GM23338 (cell line): ENCODE results near the gene TMEM51. TPM values are rescaled to one million over a fixed set of nuclear protein-coding genes. Genes with fewer than 3 reads are reported as not detected.

Experiments
- ATAC-seq: fragments of 200-7000 bp; cut with Tn5 transposase; 3 replicates; pipeline ENCODE4 v1.9.1; 2020
- DNase-seq: peaks from one replicate; pipeline ENCODE4 v3.0.0-alpha.2; 2015; ENCODE audit warnings: low spot score
- H2AFZ ChIP-seq: fragments of 200-600 bp; sonication (generic); 2 replicates; pipeline ENCODE4 v1.8.0; 2016; ENCODE audit warnings: antibody characterized with exemption, mild to moderate bottlenecking, moderate library complexity
- H3F3A ChIP-seq: fragments of 200-600 bp; sonication (generic); replicated peaks from 2 replicates; pipeline ENCODE4 v1.8.0; 2017; ENCODE audit warnings: antibody characterized with exemption, mixed run types, low read depth
- H3K27ac ChIP-seq: fragments of 200-600 bp; sonication (generic); 2 replicates; pipeline ENCODE4 v1.6.1; 2016; ENCODE audit warnings: low read depth
- H3K27me3 ChIP-seq: fragments of 200-600 bp; sonication (generic); 2 replicates; pipeline ENCODE4 v1.8.0; 2016; ENCODE audit warnings: mild to moderate bottlenecking, mixed run types, moderate library complexity; ENCODE audit not compliant: insufficient read depth
- H3K36me3 ChIP-seq: fragments of 200-600 bp; sonication (generic); 2 replicates; pipeline ENCODE4 v1.8.0; 2016; ENCODE audit warnings: mild to moderate bottlenecking; ENCODE audit not compliant: insufficient read depth
- H3K4me1 ChIP-seq: fragments of 200-600 bp; sonication (generic); 2 replicates; pipeline ENCODE4 v1.8.0; 2016; ENCODE audit warnings: mild to moderate bottlenecking, moderate library complexity; ENCODE audit not compliant: insufficient read depth
- H3K4me2 ChIP-seq: fragments of 200-600 bp; sonication (generic); 2 replicates; pipeline ENCODE4 v1.7.1; 2017; ENCODE audit warnings: mixed run types
- H3K4me3 ChIP-seq: fragments of 200-600 bp; sonication (generic); 2 replicates; pipeline ENCODE4 v1.6.1; 2016; ENCODE audit warnings: mixed run types
- H3K79me2 ChIP-seq: fragments of 200-600 bp; sonication (generic); replicated peaks from 2 replicates; pipeline ENCODE4 v1.8.0; 2017; ENCODE audit warnings: mild to moderate bottlenecking; ENCODE audit not compliant: insufficient read depth
- H3K9me2 ChIP-seq: fragments of 200-600 bp; sonication (generic); 2 replicates; pipeline ENCODE4 v1.8.0; 2017; ENCODE audit not compliant: insufficient read depth
- H4K20me1 ChIP-seq: fragments of 200-600 bp; sonication (generic); replicated peaks from 2 replicates; pipeline ENCODE4 v1.8.0; 2017; ENCODE audit warnings: mild to moderate bottlenecking; ENCODE audit not compliant: insufficient read depth
- H3K27ac Mint-ChIP-seq: 2 replicates; pipeline ENCODE4 v1.8.0; 2020; ENCODE audit warnings: inconsistent platforms, mild to moderate bottlenecking, moderate library complexity, mixed read lengths
- H3K27me3 Mint-ChIP-seq: 3 replicates; pipeline ENCODE4 v1.8.0; 2022; ENCODE audit warnings: low read depth, mild to moderate bottlenecking, moderate library complexity, mixed read lengths, inconsistent platforms; ENCODE audit not compliant: insufficient read depth, poor library complexity
- H3K36me3 Mint-ChIP-seq: 3 replicates; pipeline ENCODE4 v1.8.0; 2021; ENCODE audit warnings: low read depth, mild to moderate bottlenecking, inconsistent platforms, moderate library complexity, mixed read lengths
- H3K4me1 Mint-ChIP-seq: 3 replicates; pipeline ENCODE4 v1.8.0; 2020; ENCODE audit warnings: mild to moderate bottlenecking, inconsistent platforms, mixed read lengths
- H3K4me3 Mint-ChIP-seq: 3 replicates; pipeline ENCODE4 v1.8.0; 2021; ENCODE audit warnings: moderate library complexity, mild to moderate bottlenecking, inconsistent platforms, mixed read lengths
- H3K9me3 Mint-ChIP-seq: 3 replicates; pipeline ENCODE4 v1.8.0; 2020; ENCODE audit warnings: moderate library complexity, mild to moderate bottlenecking, inconsistent platforms, mixed read lengths
- CREB1 ChIP-seq: fragments of 250-450 bp; sonication (Bioruptor Pico); IDR thresholded peaks from 2 replicates; pipeline ENCODE4 v1.5.0; 2020; ENCODE audit warnings: low read depth, mild to moderate bottlenecking, moderate library complexity
- NANOG ChIP-seq: IDR thresholded peaks from 2 replicates; pipeline ENCODE4 v1.6.1; 2016; ENCODE audit warnings: antibody characterized with exemption, borderline replicate concordance
- POLR2AphosphoS5 ChIP-seq: IDR thresholded peaks from 2 replicates; pipeline ENCODE4 v1.6.1; 2016; ENCODE audit warnings: antibody characterized with exemption, low read depth
- polyA plus RNA-seq: library from polyadenylated mRNA; unstranded; fragments of >200 nt; fragmentation: Nextera tagmentation; extraction: Ambion mirVana; gene quantifications from 2 replicates; pipeline ENCODE4 v1.2.1, GENCODE V29; 2016
- total RNA-seq: library from RNA; depleted of rRNA; stranded (reverse); fragments of >200 nt; shearing (Covaris generic); gene quantifications from 2 replicates; pipeline ENCODE4 v1.2.3, GENCODE V29; 2014
- TF ChIP-seq, protein P1 (sequence below): fragments of 250-450 bp; sonication (Bioruptor Pico); IDR thresholded peaks from 2 replicates; pipeline ENCODE4 v1.5.0; 2020; ENCODE audit warnings: mild to moderate bottlenecking, moderate library complexity
- TF ChIP-seq, protein P2 (sequence below), 2 experiments: fragments of 200-600 bp in 1 of 2; sonication (generic) in 1 of 2; conservative IDR thresholded peaks; 2 replicates each; pipeline versions ENCODE4 v1.5.1 to v1.6.1; 2016 to 2017; ENCODE audit warnings: antibody characterized with exemption in 2 of 2, low read depth in 2 of 2, mild to moderate bottlenecking in 2 of 2, moderate library complexity in 1 of 2

TMEM51 gene
- total and polyA plus RNA-seq, 2 experiments from 2014 or later = 4.0 to 5.2 TPM

DNA sequence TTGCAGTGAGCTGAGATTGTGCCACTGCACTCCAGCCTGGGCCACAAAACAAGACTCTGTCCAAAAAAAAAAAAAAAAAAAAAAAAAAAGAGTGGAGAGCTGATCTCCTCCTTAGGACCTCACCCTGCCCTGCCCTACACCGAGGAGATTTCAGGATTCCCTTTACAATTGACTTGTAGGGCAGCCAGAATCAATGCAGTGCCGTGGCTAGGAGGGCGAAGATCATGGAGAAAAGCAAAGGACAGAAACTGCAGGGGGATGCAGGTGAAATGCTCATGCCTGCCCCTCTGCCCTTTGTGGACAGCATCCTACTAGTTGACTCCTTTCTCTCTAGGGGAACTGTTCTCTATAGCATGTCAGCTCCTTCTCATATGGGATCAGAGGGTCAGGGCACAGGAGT lies 103.0 kb downstream of the TMEM51 start:
- H3K27ac ChIP-seq = no peak overlapping the region
- Mint-ChIP-seq H3K27ac (no peak overlapping the region), H3K4me1 (peaks cover 18% of the 10 kb centered on the region), H3K27me3 (peaks cover 7% of the 10 kb centered on the region), H3K9me3 (no peaks in the 10 kb centered on the region), H3K36me3 (no peaks in the 10 kb centered on the region), H3K4me3 (no peak overlapping the region)
- no peaks in the 10 kb centered on the region for H3K27me3 ChIP-seq
- no peaks in the 10 kb centered on the region for H3K79me2 ChIP-seq
- H3F3A ChIP-seq = no peaks in the 10 kb centered on the region
- no peak overlapping the region for H3K4me2 ChIP-seq
- no peaks in the 10 kb centered on the region for H3K9me2 ChIP-seq
- ATAC-seq (no peak), DNase-seq (no peak)
- H3K36me3 ChIP-seq = no peaks in the 10 kb centered on the region
- H3K4me3 ChIP-seq = no peak overlapping the region
- no peaks in the 10 kb centered on the region for H4K20me1 ChIP-seq
- TF ChIP-seq, protein P1, sequence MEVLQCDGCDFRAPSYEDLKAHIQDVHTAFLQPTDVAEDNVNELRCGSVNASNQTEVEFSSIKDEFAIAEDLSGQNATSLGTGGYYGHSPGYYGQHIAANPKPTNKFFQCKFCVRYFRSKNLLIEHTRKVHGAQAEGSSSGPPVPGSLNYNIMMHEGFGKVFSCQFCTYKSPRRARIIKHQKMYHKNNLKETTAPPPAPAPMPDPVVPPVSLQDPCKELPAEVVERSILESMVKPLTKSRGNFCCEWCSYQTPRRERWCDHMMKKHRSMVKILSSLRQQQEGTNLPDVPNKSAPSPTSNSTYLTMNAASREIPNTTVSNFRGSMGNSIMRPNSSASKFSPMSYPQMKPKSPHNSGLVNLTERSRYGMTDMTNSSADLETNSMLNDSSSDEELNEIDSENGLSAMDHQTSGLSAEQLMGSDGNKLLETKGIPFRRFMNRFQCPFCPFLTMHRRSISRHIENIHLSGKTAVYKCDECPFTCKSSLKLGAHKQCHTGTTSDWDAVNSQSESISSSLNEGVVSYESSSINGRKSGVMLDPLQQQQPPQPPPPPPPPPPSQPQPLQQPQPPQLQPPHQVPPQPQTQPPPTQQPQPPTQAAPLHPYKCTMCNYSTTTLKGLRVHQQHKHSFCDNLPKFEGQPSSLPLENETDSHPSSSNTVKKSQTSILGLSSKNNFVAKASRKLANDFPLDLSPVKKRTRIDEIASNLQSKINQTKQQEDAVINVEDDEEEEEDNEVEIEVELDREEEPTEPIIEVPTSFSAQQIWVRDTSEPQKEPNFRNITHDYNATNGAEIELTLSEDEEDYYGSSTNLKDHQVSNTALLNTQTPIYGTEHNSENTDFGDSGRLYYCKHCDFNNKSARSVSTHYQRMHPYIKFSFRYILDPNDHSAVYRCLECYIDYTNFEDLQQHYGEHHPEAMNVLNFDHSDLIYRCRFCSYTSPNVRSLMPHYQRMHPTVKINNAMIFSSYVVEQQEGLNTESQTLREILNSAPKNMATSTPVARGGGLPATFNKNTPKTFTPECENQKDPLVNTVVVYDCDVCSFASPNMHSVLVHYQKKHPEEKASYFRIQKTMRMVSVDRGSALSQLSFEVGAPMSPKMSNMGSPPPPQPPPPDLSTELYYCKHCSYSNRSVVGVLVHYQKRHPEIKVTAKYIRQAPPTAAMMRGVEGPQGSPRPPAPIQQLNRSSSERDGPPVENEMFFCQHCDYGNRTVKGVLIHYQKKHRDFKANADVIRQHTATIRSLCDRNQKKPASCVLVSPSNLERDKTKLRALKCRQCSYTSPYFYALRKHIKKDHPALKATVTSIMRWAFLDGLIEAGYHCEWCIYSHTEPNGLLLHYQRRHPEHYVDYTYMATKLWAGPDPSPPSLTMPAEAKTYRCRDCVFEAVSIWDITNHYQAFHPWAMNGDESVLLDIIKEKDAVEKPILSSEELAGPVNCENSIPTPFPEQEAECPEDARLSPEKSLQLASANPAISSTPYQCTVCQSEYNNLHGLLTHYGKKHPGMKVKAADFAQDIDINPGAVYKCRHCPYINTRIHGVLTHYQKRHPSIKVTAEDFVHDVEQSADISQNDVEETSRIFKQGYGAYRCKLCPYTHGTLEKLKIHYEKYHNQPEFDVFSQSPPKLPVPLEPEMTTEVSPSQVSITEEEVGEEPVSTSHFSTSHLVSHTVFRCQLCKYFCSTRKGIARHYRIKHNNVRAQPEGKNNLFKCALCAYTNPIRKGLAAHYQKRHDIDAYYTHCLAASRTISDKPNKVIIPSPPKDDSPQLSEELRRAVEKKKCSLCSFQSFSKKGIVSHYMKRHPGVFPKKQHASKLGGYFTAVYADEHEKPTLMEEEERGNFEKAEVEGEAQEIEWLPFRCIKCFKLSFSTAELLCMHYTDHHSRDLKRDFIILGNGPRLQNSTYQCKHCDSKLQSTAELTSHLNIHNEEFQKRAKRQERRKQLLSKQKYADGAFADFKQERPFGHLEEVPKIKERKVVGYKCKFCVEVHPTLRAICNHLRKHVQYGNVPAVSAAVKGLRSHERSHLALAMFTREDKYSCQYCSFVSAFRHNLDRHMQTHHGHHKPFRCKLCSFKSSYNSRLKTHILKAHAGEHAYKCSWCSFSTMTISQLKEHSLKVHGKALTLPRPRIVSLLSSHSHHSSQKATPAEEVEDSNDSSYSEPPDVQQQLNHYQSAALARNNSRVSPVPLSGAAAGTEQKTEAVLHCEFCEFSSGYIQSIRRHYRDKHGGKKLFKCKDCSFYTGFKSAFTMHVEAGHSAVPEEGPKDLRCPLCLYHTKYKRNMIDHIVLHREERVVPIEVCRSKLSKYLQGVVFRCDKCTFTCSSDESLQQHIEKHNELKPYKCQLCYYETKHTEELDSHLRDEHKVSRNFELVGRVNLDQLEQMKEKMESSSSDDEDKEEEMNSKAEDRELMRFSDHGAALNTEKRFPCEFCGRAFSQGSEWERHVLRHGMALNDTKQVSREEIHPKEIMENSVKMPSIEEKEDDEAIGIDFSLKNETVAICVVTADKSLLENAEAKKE (CRISPR knock-in tag) = no peak
- H3K4me1 ChIP-seq = no peaks in the 10 kb centered on the region
- H2AFZ ChIP-seq = no peak overlapping the region

DNA sequence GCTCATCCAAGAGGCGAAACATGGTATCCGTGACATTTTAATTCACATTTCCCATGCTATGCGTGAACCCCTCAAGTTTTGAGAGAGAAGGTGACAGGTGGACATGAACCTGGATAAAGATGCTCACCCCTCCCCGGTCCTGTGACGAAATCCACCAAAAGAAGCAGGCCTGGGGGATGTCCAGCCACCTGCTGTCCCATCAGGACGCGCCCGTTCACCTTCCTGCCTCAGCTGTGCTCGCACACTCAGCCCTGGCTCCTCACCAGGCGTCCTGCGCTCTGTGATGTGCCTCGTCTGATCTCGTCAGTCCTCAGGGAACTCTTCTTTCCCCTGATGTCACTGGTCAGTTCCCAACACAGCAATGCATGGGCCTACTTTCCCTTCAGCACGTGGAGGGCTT lies 103.8 kb downstream of the TMEM51 start:
- Histone ChIP-seq H3F3A (no peaks in the 10 kb centered on the region), H3K4me1 (no peaks in the 10 kb centered on the region), H3K4me2 (no peak overlapping the region), H3K27me3 (no peaks in the 10 kb centered on the region), H3K79me2 (no peaks in the 10 kb centered on the region), H3K4me3 (no peak overlapping the region), H3K36me3 (no peaks in the 10 kb centered on the region), H2AFZ (no peak overlapping the region), H3K9me2 (no peaks in the 10 kb centered on the region), H4K20me1 (no peaks in the 10 kb centered on the region), H3K27ac (no peak overlapping the region)
- DNase-seq (no peak), ATAC-seq (no peak)
- Mint-ChIP-seq H3K9me3 (no peaks in the 10 kb centered on the region), H3K27ac (no peak overlapping the region), H3K27me3 (peaks cover 7% of the 10 kb centered on the region), H3K4me3 (no peak overlapping the region), H3K4me1 (peaks cover 19% of the 10 kb centered on the region), H3K36me3 (no peaks in the 10 kb centered on the region)
- TF ChIP-seq, protein P2, sequence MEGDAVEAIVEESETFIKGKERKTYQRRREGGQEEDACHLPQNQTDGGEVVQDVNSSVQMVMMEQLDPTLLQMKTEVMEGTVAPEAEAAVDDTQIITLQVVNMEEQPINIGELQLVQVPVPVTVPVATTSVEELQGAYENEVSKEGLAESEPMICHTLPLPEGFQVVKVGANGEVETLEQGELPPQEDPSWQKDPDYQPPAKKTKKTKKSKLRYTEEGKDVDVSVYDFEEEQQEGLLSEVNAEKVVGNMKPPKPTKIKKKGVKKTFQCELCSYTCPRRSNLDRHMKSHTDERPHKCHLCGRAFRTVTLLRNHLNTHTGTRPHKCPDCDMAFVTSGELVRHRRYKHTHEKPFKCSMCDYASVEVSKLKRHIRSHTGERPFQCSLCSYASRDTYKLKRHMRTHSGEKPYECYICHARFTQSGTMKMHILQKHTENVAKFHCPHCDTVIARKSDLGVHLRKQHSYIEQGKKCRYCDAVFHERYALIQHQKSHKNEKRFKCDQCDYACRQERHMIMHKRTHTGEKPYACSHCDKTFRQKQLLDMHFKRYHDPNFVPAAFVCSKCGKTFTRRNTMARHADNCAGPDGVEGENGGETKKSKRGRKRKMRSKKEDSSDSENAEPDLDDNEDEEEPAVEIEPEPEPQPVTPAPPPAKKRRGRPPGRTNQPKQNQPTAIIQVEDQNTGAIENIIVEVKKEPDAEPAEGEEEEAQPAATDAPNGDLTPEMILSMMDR (conservative IDR thresholded peaks at IDR 0.05; ENCODE audit: low read depth in 2 of 2) = no peak
- no peak for TF ChIP-seq CREB1
- no peak for TF ChIP-seq NANOG
- TF ChIP-seq, protein P1 (CRISPR knock-in tag) = no peak
- no peak for TF ChIP-seq POLR2AphosphoS5
